Smooth muscle cell (in vitro differentiated cells): Measurements from ENCODE around the gene NSD1. TPM values are rescaled to one million over a fixed set of nuclear protein-coding genes. Genes with fewer than 3 reads are reported as not detected.

Experiments used
- DNase-seq: peaks from one replicate; lab custom pipeline; 2025; ENCODE audit not compliant: unreplicated experiment; lab: John Stamatoyannopoulos, UW
- H2AFZ ChIP-seq: fragments of 200-600 bp; sonication (generic); 2 replicates; pipeline ENCODE4 v1.6.0; 2016; ENCODE audit warnings: antibody characterized with exemption, low read depth, mild to moderate bottlenecking
- H3F3A ChIP-seq: fragments of 200-600 bp; sonication (generic); 2 replicates; pipeline ENCODE4 v1.6.0; 2017; ENCODE audit warnings: antibody characterized with exemption, low read depth
- H3K27ac ChIP-seq: fragments of 200-600 bp; sonication (generic); 2 replicates; pipeline ENCODE4 v1.5.1; 2016; ENCODE audit warnings: low read depth, mild to moderate bottlenecking
- H3K27me3 ChIP-seq: fragments of 200-600 bp; sonication (generic); 2 replicates; pipeline ENCODE4 v1.6.1; 2016; ENCODE audit warnings: low read depth, mild to moderate bottlenecking
- H3K36me3 ChIP-seq: fragments of 200-600 bp; sonication (generic); 2 replicates; pipeline ENCODE4 v1.5.1; 2016; ENCODE audit warnings: low read depth
- H3K4me1 ChIP-seq: fragments of 200-600 bp; sonication (generic); 2 replicates; pipeline ENCODE4 v1.5.1; 2016; ENCODE audit warnings: low read depth
- H3K4me2 ChIP-seq: fragments of 200-600 bp; sonication (generic); 2 replicates; pipeline ENCODE4 v1.6.0; 2016; ENCODE audit warnings: mild to moderate bottlenecking
- H3K4me3 ChIP-seq: fragments of 200-600 bp; sonication (generic); 2 replicates; pipeline ENCODE4 v1.5.1; 2016; ENCODE audit warnings: mild to moderate bottlenecking
- H3K79me2 ChIP-seq: fragments of 200-600 bp; sonication (generic); 2 replicates; pipeline ENCODE4 v1.6.0; 2016; ENCODE audit warnings: low read depth, mild to moderate bottlenecking
- H3K9ac ChIP-seq: fragments of 200-600 bp; sonication (generic); 2 replicates; pipeline ENCODE4 v1.6.0; 2016; ENCODE audit warnings: low read depth
- H3K9me3 ChIP-seq: fragments of 200-600 bp; sonication (generic); replicated peaks from 2 replicates; pipeline ENCODE4 v1.5.1; 2016; ENCODE audit warnings: low read depth
- H4K20me1 ChIP-seq: fragments of 200-600 bp; sonication (generic); 2 replicates; pipeline ENCODE4 v1.6.0; 2016; ENCODE audit warnings: low read depth
- WGBS: methylation state at CpG from one replicate; pipeline ENCODE4 v1.1.7; 2016; ENCODE audit warnings: low lambda C conversion rate; 5-methylcytosine and 5-hydroxymethylcytosine counted together
- polyA plus RNA-seq: library from polyadenylated mRNA; unstranded; fragments of >200 nt; fragmentation: Nextera tagmentation; extraction: Ambion mirVana; gene quantifications from 2 replicates; pipeline ENCODE4 v1.2.1, GENCODE V29; 2016
- total RNA-seq: library from RNA; depleted of rRNA; stranded (reverse); fragments of >200 nt; gene quantifications from 2 replicates; pipeline ENCODE4 v1.2.3, GENCODE V29; 2014
- TF ChIP-seq, protein P1 (sequence below): fragments of 200-600 bp; sonication (generic); IDR thresholded peaks from 2 replicates; pipeline ENCODE4 v1.5.1; 2017; ENCODE audit warnings: borderline replicate concordance, mild to moderate bottlenecking, antibody characterized with exemption; ENCODE audit not compliant: insufficient read depth, poor library complexity, severe bottlenecking

NSD1 gene
- total and polyA plus RNA-seq, 2 experiments from 2014 or later: 22.6 to 38.2 TPM

DNA sequence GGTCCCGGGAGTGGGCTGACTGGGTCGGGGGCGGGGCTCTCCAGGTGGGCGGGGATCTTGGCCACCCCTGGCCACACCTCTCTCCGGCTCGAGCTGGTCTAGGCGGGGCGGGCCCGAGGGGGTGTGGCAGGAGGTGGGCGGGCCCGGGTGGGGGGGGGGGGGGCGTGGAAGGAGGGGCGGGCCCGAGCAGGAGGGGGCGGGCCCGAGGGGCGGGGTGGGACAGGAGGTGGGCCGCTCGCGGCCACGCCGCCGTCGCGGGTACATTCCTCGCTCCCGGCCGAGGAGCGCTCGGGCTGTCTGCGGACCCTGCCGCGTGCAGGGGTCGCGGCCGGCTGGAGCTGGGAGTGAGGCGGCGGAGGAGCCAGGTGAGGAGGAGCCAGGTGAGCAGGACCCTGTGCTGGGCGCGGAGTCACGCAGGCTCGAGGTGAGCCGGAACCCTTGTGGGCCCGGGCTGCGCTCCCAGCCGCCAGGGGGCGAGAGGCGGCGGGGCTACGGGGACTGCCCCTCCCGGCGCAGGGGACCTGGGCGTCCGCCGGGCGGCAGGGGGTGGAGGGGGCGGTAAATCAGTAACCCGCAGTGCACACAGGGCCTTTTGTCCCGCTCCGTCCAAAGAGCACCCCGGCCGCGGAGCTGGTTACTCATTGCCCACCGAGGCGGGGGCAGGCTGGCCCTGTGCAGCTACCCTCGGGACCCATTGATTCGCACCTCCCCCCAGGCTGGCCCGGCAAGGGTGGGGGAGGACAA lies 46.7 kb upstream of the NSD1 start, which contains the start of gene FGFR4:
FGFR4 (plus strand) TSS at position 262 of the 744 bp plus-strand sequence. CDS start 2,688 bp downstream, outside the sequence.
- Histone ChIP-seq H2AFZ (peak within 1 kb of the TSS; percentile 72), H3K27me3 (no peaks in the 10 kb centered on the region), H3K4me2 (peak within 1 kb of the TSS; percentile 82), H3K4me1 (no peaks in the 10 kb centered on the region), H3F3A (peaks cover 9% of the 10 kb centered on the region), H3K79me2 (no peaks in the 10 kb centered on the region), H3K9me3 (no peaks in the 10 kb centered on the region), H3K27ac (no peak within 1 kb of the TSS), H3K4me3 (peak within 1 kb of the TSS; percentile 52), H3K36me3 (no peaks in the 10 kb centered on the region), H4K20me1 (no peaks in the 10 kb centered on the region), H3K9ac (no peak within 1 kb of the TSS)
- DNase-seq: peak; percentile 23
- WGBS: 2% methylated on average over 19 of the region's 68 CpGs
- TF ChIP-seq, protein P1, sequence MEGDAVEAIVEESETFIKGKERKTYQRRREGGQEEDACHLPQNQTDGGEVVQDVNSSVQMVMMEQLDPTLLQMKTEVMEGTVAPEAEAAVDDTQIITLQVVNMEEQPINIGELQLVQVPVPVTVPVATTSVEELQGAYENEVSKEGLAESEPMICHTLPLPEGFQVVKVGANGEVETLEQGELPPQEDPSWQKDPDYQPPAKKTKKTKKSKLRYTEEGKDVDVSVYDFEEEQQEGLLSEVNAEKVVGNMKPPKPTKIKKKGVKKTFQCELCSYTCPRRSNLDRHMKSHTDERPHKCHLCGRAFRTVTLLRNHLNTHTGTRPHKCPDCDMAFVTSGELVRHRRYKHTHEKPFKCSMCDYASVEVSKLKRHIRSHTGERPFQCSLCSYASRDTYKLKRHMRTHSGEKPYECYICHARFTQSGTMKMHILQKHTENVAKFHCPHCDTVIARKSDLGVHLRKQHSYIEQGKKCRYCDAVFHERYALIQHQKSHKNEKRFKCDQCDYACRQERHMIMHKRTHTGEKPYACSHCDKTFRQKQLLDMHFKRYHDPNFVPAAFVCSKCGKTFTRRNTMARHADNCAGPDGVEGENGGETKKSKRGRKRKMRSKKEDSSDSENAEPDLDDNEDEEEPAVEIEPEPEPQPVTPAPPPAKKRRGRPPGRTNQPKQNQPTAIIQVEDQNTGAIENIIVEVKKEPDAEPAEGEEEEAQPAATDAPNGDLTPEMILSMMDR: peak; percentile 46

DNA sequence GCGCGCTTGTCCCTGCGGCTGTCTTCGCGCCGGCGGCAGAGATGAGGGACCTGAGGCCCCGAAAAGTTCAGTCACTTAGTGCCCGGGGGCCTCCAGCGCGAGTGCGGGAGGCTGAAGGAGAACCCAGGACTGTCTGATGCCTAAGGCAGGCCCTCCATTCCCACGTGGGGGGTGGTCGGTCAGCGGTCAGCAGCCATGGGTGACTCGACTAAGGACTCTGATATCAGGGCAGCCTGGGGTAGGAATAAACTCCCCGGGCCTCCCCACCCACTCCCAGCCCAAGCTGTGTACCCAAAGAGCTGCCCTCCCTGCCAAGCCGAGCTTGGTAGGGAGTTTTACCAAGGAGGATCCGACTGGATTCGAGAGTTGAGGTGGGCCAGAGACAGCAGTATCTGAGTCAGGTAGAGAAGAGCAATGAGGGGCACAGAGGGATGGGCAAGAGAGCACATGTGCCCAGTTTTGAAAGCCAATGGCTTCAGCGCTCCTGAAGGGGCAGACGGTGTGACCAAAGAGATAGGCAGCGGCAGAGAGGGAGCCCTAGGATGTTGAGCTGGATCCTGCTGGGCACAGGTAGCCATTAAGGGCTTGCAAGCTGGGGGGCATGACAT lies 46.1 kb upstream of the NSD1 start:
- H2AFZ ChIP-seq: peak overlapping the region; percentile 72
- no peaks in the 10 kb centered on the region for H3K36me3 ChIP-seq
- no peaks in the 10 kb centered on the region for H3K9me3 ChIP-seq
- H3F3A ChIP-seq: peaks cover 9% of the 10 kb centered on the region
- H3K4me3 ChIP-seq: peak overlapping the region; percentile 52
- 23% methylated on average over 23 of the region's 23 CpGs for WGBS
- TF ChIP-seq, protein P1: no peak
- H3K4me2 ChIP-seq: peak overlapping the region; percentile 82
- no peaks in the 10 kb centered on the region for H3K79me2 ChIP-seq
- no peaks in the 10 kb centered on the region for H3K27me3 ChIP-seq
- no peaks in the 10 kb centered on the region for H3K4me1 ChIP-seq
- H4K20me1 ChIP-seq: no peaks in the 10 kb centered on the region
- H3K9ac ChIP-seq: no peak overlapping the region
- DNase-seq: no peak
- no peak overlapping the region for H3K27ac ChIP-seq

- H2AFZ ChIP-seq: no peak overlapping the region
- no peak overlapping the region for H3K4me2 ChIP-seq
- H3K4me1 ChIP-seq: no peaks in the 10 kb centered on the region
- H3K27ac ChIP-seq: no peak overlapping the region
- TF ChIP-seq, protein P1: no peak
- no peaks in the 10 kb centered on the region for H3K27me3 ChIP-seq
- H3F3A ChIP-seq: peaks cover 9% of the 10 kb centered on the region
- DNase-seq: no peak
- no peaks in the 10 kb centered on the region for H3K36me3 ChIP-seq
- H3K9me3 ChIP-seq: no peaks in the 10 kb centered on the region
- H4K20me1 ChIP-seq: no peaks in the 10 kb centered on the region
- WGBS: 76% methylated on average over 5 of the region's 5 CpGs
- no peak overlapping the region for H3K4me3 ChIP-seq
- no peak overlapping the region for H3K9ac ChIP-seq
- H3K79me2 ChIP-seq: no peaks in the 10 kb centered on the region
Measured at GRCh38 chr5:177089127-177089526, 44.4 kb upstream of the NSD1 start.
